HCT116 (cell line): ENCODE results near the gene KCNK13. TPM values are rescaled to one million over a fixed set of nuclear protein-coding genes. Genes with fewer than 3 reads are reported as not detected.

Experiments
- ATAC-seq: fragments of 200-7000 bp; cut with Tn5 transposase; 2 replicates; pipeline ENCODE4 v1.9.1; 2020; ENCODE audit warnings: mild to moderate bottlenecking, moderate library complexity
- BruUV-seq: library from RNA; stranded (reverse); fragments of 400-500 nt; replicated peaks from 2 replicates; lab custom pipeline; 2021; lab: Mats Ljungman, UMichigan
- CTCF ChIA-PET: fragments of 300-600 bp; sonication (Branson Sonifier 250); formaldehyde crosslinking; loops from one replicate; lab custom pipeline; 2021; ENCODE audit warnings: antibody characterized with exemption; lab: Charles Lee
- POLR2A ChIA-PET: fragments of 300-600, 350-600 bp; sonication (Branson Sonifier 250); formaldehyde crosslinking; loops from one replicate; lab custom pipeline; 2021; ENCODE audit warnings: antibody characterized with exemption; lab: Charles Lee
- RAD21 ChIA-PET, 2 experiments: fragments of 300-600 bp; sonication (Branson Sonifier 250); formaldehyde crosslinking; loops; one replicate each; lab custom pipeline; 2023; ENCODE audit warnings: low total read pairs in 2 of 2; ENCODE audit not compliant: uncharacterized antibody in 2 of 2, unreplicated experiment in 2 of 2, low non-redundant PET in 1 of 2; lab: Charles Lee
- DNase-seq: peaks from one replicate; pipeline ENCODE4 v3.0.0-alpha.2; 2010; ENCODE audit warnings: low read depth, low spot score
- H2AFZ ChIP-seq: fragments of 200-600 bp; shearing (Covaris generic), sonication (generic); 2 replicates; pipeline ENCODE4 v1.6.1; 2017; ENCODE audit warnings: low read depth, mixed run types, mixed read lengths, antibody characterized with exemption, low read length; ENCODE audit not compliant: poor library complexity, severe bottlenecking
- H3K27ac ChIP-seq: 2 replicates; pipeline ENCODE4 v1.5.1; 2012; ENCODE audit warnings: low read depth, low read length
- H3K27me3 ChIP-seq: fragments of 200-600 bp; sonication (generic); 2 replicates; pipeline ENCODE4 v1.6.1; 2016; ENCODE audit warnings: mixed run types, low read length, mixed read lengths; ENCODE audit not compliant: insufficient read depth
- H3K36me3 ChIP-seq, 2 experiments: fragments of 200-500 bp in 1 of 2; fragments of 200-600 bp in 1 of 2; sonication (Bioruptor generic) in 1 of 2; sonication (generic) in 1 of 2; 2 replicates each; pipeline versions ENCODE4 v1.5.1 to v1.6.1; 2014 to 2016; ENCODE audit warnings: low read length in 2 of 2, inconsistent platforms in 1 of 2, mixed read lengths in 1 of 2, mixed run types in 1 of 2; ENCODE audit not compliant: insufficient read depth in 2 of 2, control insufficient read depth in 1 of 2
- H3K4me1 ChIP-seq, 2 experiments: fragments of 200-600 bp in 1 of 2; sonication (generic) in 1 of 2; 2 replicates each; pipeline versions ENCODE4 v1.5.1 to v1.6.1; 2012 to 2017; ENCODE audit warnings: low read length in 2 of 2, inconsistent platforms in 1 of 2, mild to moderate bottlenecking in 1 of 2, mixed read lengths in 1 of 2, mixed run types in 1 of 2, moderate library complexity in 1 of 2; ENCODE audit not compliant: insufficient read depth in 2 of 2, control insufficient read depth in 1 of 2
- H3K4me2 ChIP-seq: fragments of 200-600 bp; sonication (generic); 2 replicates; pipeline ENCODE4 v1.6.1; 2017; ENCODE audit warnings: mixed run types, low read length, mixed read lengths
- H3K4me3 ChIP-seq, 2 experiments: fragments of 200-600 bp in 1 of 2; sonication (generic) in 1 of 2; replicated peaks in 1 of 2; 2 replicates each; pipeline ENCODE4 v1.5.1; 2011 to 2016; ENCODE audit warnings: low read length in 2 of 2, control low read depth in 1 of 2, low read depth in 1 of 2, mild to moderate bottlenecking in 1 of 2, mixed read lengths in 1 of 2, mixed run types in 1 of 2
- H3K79me2 ChIP-seq: fragments of 200-600 bp; sonication (generic); 2 replicates; pipeline ENCODE4 v1.6.1; 2017; ENCODE audit warnings: mild to moderate bottlenecking, mixed run types, low read length, moderate library complexity, mixed read lengths; ENCODE audit not compliant: insufficient read depth
- H3K9ac ChIP-seq: fragments of 200-600 bp; sonication (generic); 2 replicates; pipeline ENCODE4 v1.6.1; 2016; ENCODE audit warnings: low read length, mixed read lengths
- H3K9me2 ChIP-seq: fragments of 200-600 bp; sonication (generic), shearing (Covaris generic); 2 replicates; pipeline ENCODE4 v1.6.1; 2017; ENCODE audit warnings: mixed run types, mild to moderate bottlenecking, moderate library complexity; ENCODE audit not compliant: insufficient read depth
- H3K9me3 ChIP-seq, 2 experiments: fragments of 200-500 bp in 1 of 2; fragments of 200-600 bp in 1 of 2; sonication (Bioruptor generic) in 1 of 2; sonication (generic) in 1 of 2; 2 replicates each; pipeline ENCODE4 v1.6.1; 2014 to 2017; ENCODE audit warnings: low read length in 2 of 2, mixed read lengths in 2 of 2, inconsistent platforms in 1 of 2, low read depth in 1 of 2, mild to moderate bottlenecking in 1 of 2, mixed run types in 1 of 2, moderate library complexity in 1 of 2; ENCODE audit not compliant: control insufficient read depth in 1 of 2, insufficient read depth in 1 of 2
- H4K20me1 ChIP-seq: fragments of 200-600 bp; sonication (generic), shearing (Covaris generic); 2 replicates; pipeline ENCODE4 v1.6.1; 2017; ENCODE audit warnings: mixed run types, mild to moderate bottlenecking, moderate library complexity; ENCODE audit not compliant: insufficient read depth
- ELF1 ChIP-seq: IDR thresholded peaks from 2 replicates; pipeline ENCODE4 v1.6.1; 2012; ENCODE audit warnings: low read depth, borderline replicate concordance
- EZH2 ChIP-seq: fragments of 200-600 bp; sonication (generic); IDR thresholded peaks from 2 replicates; pipeline ENCODE4 v1.6.1; 2017; ENCODE audit warnings: antibody characterized with exemption, mixed run types
- REST ChIP-seq: IDR thresholded peaks from 2 replicates; pipeline ENCODE4 v1.6.1; 2012; ENCODE audit warnings: low read depth
- SRF ChIP-seq: IDR thresholded peaks from 2 replicates; pipeline ENCODE4 v1.6.1; 2012; ENCODE audit warnings: low read depth
- TCF7L2 ChIP-seq: IDR thresholded peaks from 2 replicates; pipeline ENCODE4 v1.7.0; 2011; ENCODE audit warnings: borderline replicate concordance, inconsistent platforms; ENCODE audit not compliant: insufficient read depth, insufficient read length; ENCODE audit errors: extremely low read depth
- YY1 ChIP-seq: IDR thresholded peaks from 2 replicates; pipeline ENCODE4 v1.6.1; 2011; ENCODE audit warnings: low read length, low read depth, moderate library complexity, mild to moderate bottlenecking; ENCODE audit not compliant: insufficient replicate concordance; ENCODE audit errors: extremely low read depth
- ZNF274 ChIP-seq: fragments of 200-500 bp; sonication (Bioruptor generic); IDR thresholded peaks from 2 replicates; pipeline ENCODE4 v1.6.1; 2014; ENCODE audit warnings: mild to moderate bottlenecking, low read depth, low read length, inconsistent platforms
- intact Hi-C: fragments of 100-400 bp; cut with micrococcal nuclease; formaldehyde crosslinking; loops from 2 replicates; pipeline ENCODE4 v1.10.0; 2022
- total RNA-seq: library from RNA; stranded (reverse); gene quantifications from one replicate; pipeline ENCODE4 v1.2.1, GENCODE V29; 2021; ENCODE audit not compliant: unreplicated experiment

KCNK13 gene
- total RNA-seq, 1 experiment from 2014 or later, result 2.2 TPM

GRCh38 chr14:90087433-90087832 lies 25.6 kb downstream of the KCNK13 start:
- no TSS peak for BruUV-seq
- no peak overlapping the region for H3K9ac ChIP-seq
- peaks cover 0 to 5% of the 10 kb centered on the region in 2 experiments; a peak in 2 of 4 replicates for H3K4me1 ChIP-seq
- H3K4me2 ChIP-seq, result no peak overlapping the region
- POLR2A ChIA-PET, result no interaction called here
- no peak overlapping the region for H2AFZ ChIP-seq
- no peaks in the 10 kb centered on the region for H3K27me3 ChIP-seq
- no peak overlapping the region for H3K4me3 ChIP-seq
- no peak overlapping the region for H3K27ac ChIP-seq
- H3K36me3 ChIP-seq, result no peaks in the 10 kb centered on the region
- H3K9me2 ChIP-seq, result no peaks in the 10 kb centered on the region
- no peak for ATAC-seq
- H3K79me2 ChIP-seq, result no peaks in the 10 kb centered on the region
- no peaks in the 10 kb centered on the region for H3K9me3 ChIP-seq
- DNase-seq, result no peak
- intact Hi-C loops, result no loop called here
- H4K20me1 ChIP-seq, result no peaks in the 10 kb centered on the region
- CTCF ChIA-PET, result no interaction called here
- RAD21 ChIA-PET, result no interaction called here
- no peak for TF ChIP-seq TCF7L2
- TF ChIP-seq ELF1, result no peak
- TF ChIP-seq YY1, result no peak
- TF ChIP-seq SRF, result no peak
- no peak for TF ChIP-seq REST
- TF ChIP-seq EZH2, result no peak
- TF ChIP-seq ZNF274, result no peak
